Erythroblast (primary cell): ENCODE measurements around the gene NOL3.

Experiments
- GATA1 ChIP-seq: IDR thresholded peaks from 2 replicates; pipeline ENCODE4 v1.6.1; 2011; ENCODE audit warnings: low read depth, mild to moderate bottlenecking, control low read depth, low read length, moderate library complexity
- POLR2A ChIP-seq: IDR thresholded peaks from 2 replicates; pipeline ENCODE4 v1.6.1; 2011; ENCODE audit warnings: mild to moderate bottlenecking, low read length

DNA sequence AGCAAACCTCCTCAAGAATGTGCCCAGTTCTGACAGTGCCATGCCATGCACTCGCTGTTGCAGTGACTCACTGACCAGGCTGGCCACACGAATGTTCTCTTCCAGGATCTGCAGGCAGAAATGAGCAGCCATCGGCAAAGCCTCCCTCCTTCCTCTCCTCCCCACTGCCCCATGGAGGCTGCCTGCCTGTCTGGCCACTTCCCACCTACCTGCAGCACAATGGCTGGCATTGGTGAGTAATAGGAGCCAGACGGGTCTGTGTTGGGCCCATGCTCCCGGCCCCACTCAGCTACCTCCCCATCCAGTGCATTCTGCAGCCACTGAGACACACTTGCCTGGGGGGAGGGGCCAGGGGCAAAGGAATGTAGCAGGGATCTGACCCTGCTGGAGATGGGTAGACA is 16.2 kb downstream of the NOL3 start:
- TF ChIP-seq POLR2A = no peak
- no peak for TF ChIP-seq GATA1
